ENCODE data around the gene DECR2. TPM values are rescaled to one million over a fixed set of nuclear protein-coding genes. Genes with fewer than 3 reads are reported as not detected.

The DECR2 gene
- total and polyA plus RNA-seq, 2 of the 13 experiments (the other 11 are each of a cell fraction or from before 2014, with no cell fraction given), result 36.3 to 44.6 TPM

GRCh38 chr16:425082-425718 is 23.5 kb downstream of the DECR2 start, which contains the start of gene RAB11FIP3 (continued):
- TF ChIP-seq SRSF1 (optimal IDR thresholded peaks at IDR 0.05; ENCODE audit: low read depth, low read length) (peak; percentile 55), ZFP90 (CRISPR knock-in tag; IDR thresholded peaks at IDR 0.05; ENCODE audit: borderline replicate concordance) (peak; percentile 83; the same call in 1 of the 2 replicates), SMAD9 (CRISPR knock-in tag; IDR thresholded peaks at IDR 0.05) (no peak), ZNF83 (CRISPR knock-in tag; IDR thresholded peaks at IDR 0.05; ENCODE audit: borderline replicate concordance) (peak; percentile 86; the same call in 1 of the 2 replicates), ZNF34 (CRISPR knock-in tag; IDR thresholded peaks at IDR 0.05; ENCODE audit: borderline replicate concordance) (0 out of 2 replicates have a peak, but pooled peaks have one; percentile 47), ZNF512 (CRISPR knock-in tag; IDR thresholded peaks at IDR 0.05) (no peak; the same call in 1 of the 2 replicates), ZNF576 (CRISPR knock-in tag; IDR thresholded peaks at IDR 0.05) (no peak), SETDB1 (CRISPR knock-in tag; IDR thresholded peaks at IDR 0.05; ENCODE audit: borderline replicate concordance) (no peak), KLF13 (CRISPR knock-in tag; IDR thresholded peaks at IDR 0.05) (0 out of 2 replicates have a peak, but pooled peaks have one; percentile 74), ONECUT2 (CRISPR knock-in tag; IDR thresholded peaks at IDR 0.05) (no peak), ZNF547 (CRISPR knock-in tag; IDR thresholded peaks at IDR 0.05) (peak; percentile 39), WIZ (CRISPR knock-in tag; IDR thresholded peaks at IDR 0.05) (no peak; the same call in 1 of the 2 replicates), HNF1B (CRISPR knock-in tag; IDR thresholded peaks at IDR 0.05) (peak; percentile 75), MTA3 (CRISPR knock-in tag; IDR thresholded peaks at IDR 0.05) (no peak), ZNF670 (CRISPR knock-in tag; IDR thresholded peaks at IDR 0.05; ENCODE audit: borderline replicate concordance) (peak; percentile 75; the same call in 1 of the 2 replicates), AHDC1 (CRISPR knock-in tag; IDR thresholded peaks at IDR 0.05; ENCODE audit: borderline replicate concordance) (no peak), RFXANK (CRISPR knock-in tag; IDR thresholded peaks at IDR 0.05) (no peak), ZFP91 (CRISPR knock-in tag; IDR thresholded peaks at IDR 0.05; ENCODE audit: borderline replicate concordance) (peak; percentile 86), TRIM24 (CRISPR knock-in tag; IDR thresholded peaks at IDR 0.05) (no peak)

Data from HepG2 (cell line).